Ishikawa (cell line): ENCODE data around the gene ABHD17C.

Experiments
- CEBPB ChIP-seq: IDR thresholded peaks from 2 replicates; pipeline ENCODE4 v1.6.1; 2012
- CREB1 ChIP-seq: IDR thresholded peaks from 2 replicates; pipeline ENCODE4 v1.6.1; 2012; ENCODE audit warnings: low read depth
- EGR1 ChIP-seq: IDR thresholded peaks from 2 replicates; pipeline ENCODE4 v1.6.1; 2012
- EP300 ChIP-seq: IDR thresholded peaks from 2 replicates; pipeline ENCODE4 v1.6.1; 2012; ENCODE audit warnings: borderline replicate concordance
- FOXM1 ChIP-seq: IDR thresholded peaks from 2 replicates; pipeline ENCODE4 v1.6.1; 2012; ENCODE audit warnings: low read depth, borderline replicate concordance
- NFIC ChIP-seq: IDR thresholded peaks from 2 replicates; pipeline ENCODE4 v1.6.1; 2012
- RAD21 ChIP-seq: IDR thresholded peaks from 2 replicates; pipeline ENCODE4 v1.6.1; 2012; ENCODE audit warnings: low read depth
- TAF1 ChIP-seq: IDR thresholded peaks from 2 replicates; pipeline ENCODE4 v1.6.1; 2012; ENCODE audit warnings: low read depth, mild to moderate bottlenecking
- TCF12 ChIP-seq: IDR thresholded peaks from 2 replicates; pipeline ENCODE4 v1.6.1; 2012; ENCODE audit warnings: low read depth
- TEAD4 ChIP-seq: IDR thresholded peaks from 2 replicates; pipeline ENCODE4 v1.6.1; 2012
- YY1 ChIP-seq: IDR thresholded peaks from 2 replicates; pipeline ENCODE4 v1.6.1; 2012; ENCODE audit warnings: low read depth
- ZBTB7A ChIP-seq: IDR thresholded peaks from 2 replicates; pipeline ENCODE4 v1.6.1; 2012; ENCODE audit warnings: low read depth
- TF ChIP-seq, protein P1 (sequence below): IDR thresholded peaks from 2 replicates; pipeline ENCODE4 v1.6.1; 2012
- TF ChIP-seq, protein P2 (sequence below): IDR thresholded peaks from 2 replicates; pipeline ENCODE4 v1.6.1; 2012
- TF ChIP-seq, protein P3 (sequence below): IDR thresholded peaks from 2 replicates; pipeline ENCODE4 v1.6.1; 2012; ENCODE audit warnings: low read depth, mild to moderate bottlenecking

Gene ABHD17C

DNA sequence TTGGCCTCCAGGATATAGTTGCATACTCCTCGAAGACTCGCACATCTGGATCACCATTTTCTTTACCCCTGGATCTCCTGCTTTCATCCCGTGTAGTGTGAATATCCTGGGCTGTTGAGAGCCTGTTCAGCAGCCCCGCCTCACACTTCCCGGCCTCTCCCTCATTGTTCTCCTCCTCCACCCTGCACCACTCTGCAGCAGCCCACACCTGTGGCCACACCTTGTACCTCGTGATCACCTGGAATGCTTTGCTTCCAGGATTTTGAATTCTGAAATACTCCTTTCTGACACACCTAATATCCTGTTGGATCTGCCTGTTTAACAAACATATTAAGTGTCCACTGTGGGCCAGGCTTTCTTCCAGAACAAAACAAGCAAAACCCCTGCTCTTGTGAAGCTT, 14.4 kb downstream of the ABHD17C start:
- TF ChIP-seq, protein P1, sequence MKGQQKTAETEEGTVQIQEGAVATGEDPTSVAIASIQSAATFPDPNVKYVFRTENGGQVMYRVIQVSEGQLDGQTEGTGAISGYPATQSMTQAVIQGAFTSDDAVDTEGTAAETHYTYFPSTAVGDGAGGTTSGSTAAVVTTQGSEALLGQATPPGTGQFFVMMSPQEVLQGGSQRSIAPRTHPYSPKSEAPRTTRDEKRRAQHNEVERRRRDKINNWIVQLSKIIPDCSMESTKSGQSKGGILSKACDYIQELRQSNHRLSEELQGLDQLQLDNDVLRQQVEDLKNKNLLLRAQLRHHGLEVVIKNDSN, result peak; percentile 86
- TF ChIP-seq TCF12 (peak; percentile 66), YY1 (no peak), TEAD4 (peak; percentile 79), ZBTB7A (no peak), CREB1 (no peak), EGR1 (no peak), EP300 (peak; percentile 45; the same call in 1 of the 2 replicates), CEBPB (no peak), RAD21 (no peak)
- TF ChIP-seq, protein P2, sequence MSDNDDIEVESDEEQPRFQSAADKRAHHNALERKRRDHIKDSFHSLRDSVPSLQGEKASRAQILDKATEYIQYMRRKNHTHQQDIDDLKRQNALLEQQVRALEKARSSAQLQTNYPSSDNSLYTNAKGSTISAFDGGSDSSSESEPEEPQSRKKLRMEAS, result peak; percentile 71

DNA sequence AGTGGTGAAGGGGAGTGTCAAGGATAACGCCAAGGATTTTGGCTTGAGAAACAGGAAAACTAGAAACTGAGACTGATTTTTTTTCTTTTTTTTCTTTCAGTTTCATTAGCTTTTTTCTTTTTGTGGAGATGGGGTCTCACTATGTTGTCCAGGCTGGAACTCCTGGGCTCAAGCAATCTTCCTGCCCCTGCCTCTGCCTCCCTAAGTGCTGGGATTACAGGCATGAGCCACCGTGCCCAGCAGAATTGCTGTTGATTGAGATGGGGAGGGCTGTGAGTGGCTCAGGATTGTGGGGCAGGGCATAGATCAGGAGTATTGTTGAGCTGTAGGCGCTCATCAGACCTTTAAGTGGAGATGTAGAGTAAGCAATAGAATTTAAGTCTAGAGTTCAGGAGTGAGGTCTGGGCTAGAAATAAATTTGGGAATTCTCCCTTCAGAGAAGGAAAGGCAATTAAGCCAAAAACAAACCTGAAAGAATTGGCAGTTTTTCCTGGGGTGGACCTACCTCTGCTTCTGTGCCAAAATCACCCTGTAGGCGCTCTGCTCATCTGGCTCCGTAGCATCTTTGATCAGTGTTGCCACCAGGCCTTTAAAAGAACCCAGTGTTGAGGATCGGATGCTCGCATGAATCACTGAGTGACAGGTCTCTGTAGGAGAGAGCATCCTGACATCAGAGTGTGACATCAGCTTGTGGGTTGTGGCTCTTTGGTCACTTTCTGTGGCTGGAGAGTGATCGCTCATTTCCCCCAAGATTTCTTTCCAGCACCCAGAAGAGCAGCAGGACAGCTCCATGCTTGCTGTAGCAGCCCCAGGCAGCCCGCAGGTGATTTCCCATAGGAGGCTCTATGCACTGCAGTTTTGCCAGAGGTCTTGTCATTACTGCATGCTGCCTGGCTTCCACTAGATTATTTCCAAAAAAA, 15.8 kb downstream of the ABHD17C start:
- TF ChIP-seq RAD21 (no peak), EGR1 (no peak), TCF12 (no peak), FOXM1 (no peak), CREB1 (no peak), YY1 (no peak), ZBTB7A (no peak), NFIC (no peak), TAF1 (no peak), EP300 (no peak), CEBPB (no peak), TEAD4 (no peak)
- TF ChIP-seq, protein P1, result no peak
- TF ChIP-seq, protein P3, sequence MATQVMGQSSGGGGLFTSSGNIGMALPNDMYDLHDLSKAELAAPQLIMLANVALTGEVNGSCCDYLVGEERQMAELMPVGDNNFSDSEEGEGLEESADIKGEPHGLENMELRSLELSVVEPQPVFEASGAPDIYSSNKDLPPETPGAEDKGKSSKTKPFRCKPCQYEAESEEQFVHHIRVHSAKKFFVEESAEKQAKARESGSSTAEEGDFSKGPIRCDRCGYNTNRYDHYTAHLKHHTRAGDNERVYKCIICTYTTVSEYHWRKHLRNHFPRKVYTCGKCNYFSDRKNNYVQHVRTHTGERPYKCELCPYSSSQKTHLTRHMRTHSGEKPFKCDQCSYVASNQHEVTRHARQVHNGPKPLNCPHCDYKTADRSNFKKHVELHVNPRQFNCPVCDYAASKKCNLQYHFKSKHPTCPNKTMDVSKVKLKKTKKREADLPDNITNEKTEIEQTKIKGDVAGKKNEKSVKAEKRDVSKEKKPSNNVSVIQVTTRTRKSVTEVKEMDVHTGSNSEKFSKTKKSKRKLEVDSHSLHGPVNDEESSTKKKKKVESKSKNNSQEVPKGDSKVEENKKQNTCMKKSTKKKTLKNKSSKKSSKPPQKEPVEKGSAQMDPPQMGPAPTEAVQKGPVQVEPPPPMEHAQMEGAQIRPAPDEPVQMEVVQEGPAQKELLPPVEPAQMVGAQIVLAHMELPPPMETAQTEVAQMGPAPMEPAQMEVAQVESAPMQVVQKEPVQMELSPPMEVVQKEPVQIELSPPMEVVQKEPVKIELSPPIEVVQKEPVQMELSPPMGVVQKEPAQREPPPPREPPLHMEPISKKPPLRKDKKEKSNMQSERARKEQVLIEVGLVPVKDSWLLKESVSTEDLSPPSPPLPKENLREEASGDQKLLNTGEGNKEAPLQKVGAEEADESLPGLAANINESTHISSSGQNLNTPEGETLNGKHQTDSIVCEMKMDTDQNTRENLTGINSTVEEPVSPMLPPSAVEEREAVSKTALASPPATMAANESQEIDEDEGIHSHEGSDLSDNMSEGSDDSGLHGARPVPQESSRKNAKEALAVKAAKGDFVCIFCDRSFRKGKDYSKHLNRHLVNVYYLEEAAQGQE, result no peak
- TF ChIP-seq, protein P2, result no peak

DNA sequence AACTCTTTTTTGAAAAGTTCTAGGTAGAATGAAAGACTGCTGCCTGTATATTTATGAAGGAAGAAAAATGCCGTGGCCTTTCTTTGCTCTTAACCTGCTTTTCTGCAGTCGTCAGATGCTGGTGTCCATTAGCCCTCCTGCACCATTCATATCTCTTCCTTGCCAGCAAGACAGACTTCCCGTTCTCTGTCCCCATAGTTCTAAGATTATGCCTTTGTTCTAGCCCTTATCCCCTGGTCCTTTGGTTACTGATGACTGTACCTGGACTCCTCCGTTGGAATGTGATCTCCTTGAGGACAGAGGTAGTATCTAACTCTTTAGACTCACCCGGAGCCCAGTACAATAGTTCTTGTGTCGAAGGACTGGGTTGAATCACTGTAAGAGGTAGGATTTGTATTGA, 16.8 kb downstream of the ABHD17C start:
- no peak for TF ChIP-seq CEBPB
- TF ChIP-seq EP300, result no peak
- TF ChIP-seq CREB1, result no peak
- TF ChIP-seq TCF12, result no peak
- TF ChIP-seq, protein P2, result no peak
- TF ChIP-seq YY1, result no peak
- no peak for TF ChIP-seq NFIC
- TF ChIP-seq TAF1, result no peak
- TF ChIP-seq ZBTB7A, result no peak
- no peak for TF ChIP-seq EGR1
- no peak for TF ChIP-seq RAD21
- TF ChIP-seq, protein P1, result no peak
- TF ChIP-seq FOXM1, result no peak
- TF ChIP-seq TEAD4, result no peak
- TF ChIP-seq, protein P3, result no peak

DNA sequence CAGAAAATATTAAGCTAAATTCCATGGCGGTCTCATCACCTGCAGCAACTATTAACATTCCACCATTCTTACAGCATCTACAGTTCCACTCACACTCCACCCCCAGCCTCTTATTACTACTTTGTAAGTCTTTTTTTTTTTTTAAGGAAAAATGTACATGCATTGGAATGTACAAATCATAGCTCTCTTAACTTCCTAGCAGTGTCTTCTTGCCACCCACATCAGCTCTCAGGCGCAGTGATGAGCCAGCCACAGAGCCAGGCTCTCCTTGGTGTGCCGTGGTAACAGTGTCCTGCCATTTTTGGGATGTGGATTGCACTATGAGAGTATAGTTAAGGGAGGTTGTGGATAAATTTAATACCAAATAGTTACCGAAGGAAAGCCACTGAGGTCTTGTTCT, 17.8 kb downstream of the ABHD17C start:
- TF ChIP-seq CEBPB (no peak), FOXM1 (no peak), EP300 (no peak), TAF1 (no peak), TCF12 (no peak), ZBTB7A (no peak), YY1 (no peak), NFIC (no peak)
- TF ChIP-seq, protein P3, result no peak
